SU-DHL-6 (cell line): ENCODE data around the gene ATAD2B.
A peak's percentile ranks its signal among the peaks of the same experiment; 100 is the strongest.

Source experiments
- CTCF ChIP-seq: fragments of 200-600 bp; sonication (generic); IDR thresholded peaks from one replicate; pipeline ENCODE4 v1.5.1; 2017; ENCODE audit warnings: antibody characterized with exemption, mild to moderate bottlenecking, low read length, moderate library complexity; ENCODE audit not compliant: insufficient read depth, poor library complexity, severe bottlenecking
- EZH2phosphoT487 ChIP-seq: fragments of 200-600 bp; sonication (generic), shearing (Covaris generic); conservative IDR thresholded peaks from 2 replicates; pipeline ENCODE4 v1.6.1; 2018; ENCODE audit warnings: mild to moderate bottlenecking, antibody characterized with exemption, low read length, moderate library complexity, mixed read lengths

- TF ChIP-seq CTCF (peak; percentile 84), EZH2phosphoT487 (no peak)
Measured at GRCh38 chr2:23926750-23927571, at the start of gene ATAD2B.
